GM15510 (cell line): ENCODE data around the gene DROSHA.

Experiments used
- POLR2A ChIP-seq: IDR thresholded peaks from 3 replicates; pipeline ENCODE4 v1.6.1; 2011; ENCODE audit warnings: borderline replicate concordance; ENCODE audit not compliant: insufficient read length; ENCODE audit errors: extremely low read depth

DROSHA gene

DNA sequence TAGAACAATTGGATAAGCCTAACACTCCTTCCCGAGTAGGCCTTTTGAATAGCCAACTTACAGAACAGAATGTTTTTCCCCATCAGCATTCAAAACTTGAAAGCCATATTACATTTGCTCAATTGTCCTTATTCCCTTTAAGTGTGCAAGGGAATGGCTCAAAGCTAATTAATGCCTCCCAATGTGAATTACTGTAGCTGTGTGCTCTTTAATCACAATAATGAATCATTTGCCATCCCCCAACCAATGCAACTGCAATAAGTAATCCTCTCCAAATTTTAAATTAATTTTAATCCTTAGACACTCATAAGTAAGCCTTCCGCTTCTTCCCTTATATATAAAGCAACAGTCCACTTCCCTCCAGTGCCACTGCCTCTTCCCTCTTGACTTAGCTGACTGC lies 115.9 kb downstream of the DROSHA start:
- TF ChIP-seq POLR2A = no peak

DNA sequence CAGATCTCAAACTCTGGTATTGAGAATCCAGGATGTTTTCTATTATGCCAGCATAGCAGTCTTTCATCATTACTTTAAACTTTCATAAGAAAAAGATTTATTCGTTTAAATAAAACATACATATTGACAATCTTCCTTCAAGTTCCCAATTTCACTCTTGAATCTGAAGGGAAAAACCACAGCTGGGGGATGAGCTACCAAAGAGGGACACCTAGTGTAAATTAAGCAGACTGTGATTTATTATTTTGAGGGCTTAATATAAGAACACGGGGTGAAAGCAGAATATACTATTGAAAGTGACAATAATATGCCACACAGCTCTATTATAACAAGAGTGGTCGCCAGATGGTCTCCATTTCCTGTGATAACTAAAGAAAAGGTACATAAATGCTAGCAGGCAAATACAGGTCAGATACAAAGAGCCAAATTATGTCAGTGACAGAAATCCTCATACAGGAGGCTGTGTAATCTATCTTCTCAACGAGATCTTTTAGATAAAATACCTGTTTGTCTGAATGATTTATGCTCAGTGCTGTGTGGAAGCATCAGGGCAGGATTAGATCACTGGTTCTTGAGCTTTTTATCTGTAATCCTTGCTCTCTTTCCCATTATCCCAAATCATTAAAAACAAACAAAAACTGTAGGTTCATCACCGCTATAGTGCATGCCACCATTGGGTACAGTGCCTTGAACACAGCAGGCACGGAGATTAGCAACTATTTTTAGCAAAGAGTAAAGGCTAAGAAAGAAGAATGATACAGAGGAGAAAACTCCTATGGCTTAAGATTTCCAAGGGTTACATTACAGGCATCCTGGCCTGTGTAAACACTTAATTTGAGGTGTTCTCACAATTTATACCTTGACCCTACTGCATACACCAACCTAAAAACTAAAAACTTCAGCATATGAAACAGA lies 116.6 kb downstream of the DROSHA start:
- TF ChIP-seq POLR2A = no peak

DNA sequence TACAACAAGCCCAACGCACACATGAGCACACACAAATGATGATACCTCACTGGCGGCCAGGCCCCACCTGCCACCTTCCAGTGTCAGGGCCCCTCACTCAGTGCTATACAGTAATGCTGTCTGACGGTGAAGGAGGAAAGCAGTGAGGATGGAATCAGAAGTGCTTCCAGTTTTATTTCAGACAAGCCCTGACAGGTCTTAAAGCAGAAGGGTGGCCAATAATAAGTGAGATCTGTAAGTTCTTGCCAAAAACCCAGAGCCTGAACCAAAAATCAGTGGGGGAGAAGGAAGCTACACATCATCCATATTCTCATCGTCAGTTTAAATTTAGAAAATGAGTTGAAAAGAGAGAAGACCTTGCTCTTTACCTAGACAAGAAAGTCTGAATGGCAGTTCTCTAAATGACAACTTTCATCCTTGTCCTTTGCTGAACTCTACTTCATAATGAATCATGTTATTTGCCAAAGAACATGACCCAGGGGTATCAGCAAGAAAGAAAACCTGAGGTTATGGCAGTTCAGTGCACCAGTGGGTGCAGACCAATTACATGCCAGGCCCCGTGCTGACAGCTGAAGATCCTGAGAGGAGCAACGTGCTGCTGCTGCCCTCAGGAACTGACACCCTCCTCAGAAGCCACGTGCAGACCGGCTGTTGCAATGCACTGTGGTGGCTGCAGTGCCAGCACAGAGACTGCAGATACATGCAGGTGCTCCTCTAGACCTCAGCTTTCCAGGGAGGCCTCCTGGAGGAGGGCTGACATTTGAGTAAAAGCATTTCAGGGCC lies 118.7 kb downstream of the DROSHA start:
- TF ChIP-seq POLR2A = no peak

DNA sequence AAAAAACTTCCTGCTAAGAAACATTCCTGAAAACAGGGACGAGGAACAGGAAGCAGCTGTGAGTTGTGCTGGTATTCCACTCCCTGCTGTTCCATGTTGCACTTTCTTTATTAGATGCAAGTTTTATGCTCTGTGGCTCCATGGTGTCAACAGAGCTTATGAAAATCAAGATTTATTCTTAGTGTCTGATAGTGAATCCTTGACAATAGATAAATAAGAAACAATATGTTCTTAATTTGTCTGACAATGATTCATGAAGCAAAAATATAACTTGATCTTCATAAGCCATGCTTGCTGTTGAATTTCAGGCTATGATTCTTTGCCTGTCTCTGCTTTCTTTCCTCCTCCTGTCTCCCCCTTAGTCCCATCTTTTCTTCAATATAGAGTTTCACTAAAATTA lies 119.6 kb downstream of the DROSHA start:
- TF ChIP-seq POLR2A = no peak

DNA sequence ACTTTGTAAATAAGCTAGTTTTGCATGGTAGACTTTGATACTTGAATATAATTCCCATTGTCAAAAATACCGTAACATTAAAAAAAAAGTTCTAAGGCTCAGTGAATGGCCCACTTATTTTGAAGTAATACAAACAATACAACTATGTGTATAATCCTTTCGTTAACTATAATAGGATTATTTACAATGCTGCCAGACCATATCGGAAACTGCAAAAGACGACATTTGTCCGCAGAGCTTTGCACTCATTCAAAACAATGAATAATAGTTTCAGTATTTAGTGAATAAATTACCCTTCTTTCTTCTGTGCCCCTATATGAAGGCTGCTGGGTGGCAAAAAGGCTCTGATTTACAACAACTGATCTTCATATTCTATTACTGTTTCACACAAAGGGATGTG lies 121.8 kb downstream of the DROSHA start:
- no peak for TF ChIP-seq POLR2A

DNA sequence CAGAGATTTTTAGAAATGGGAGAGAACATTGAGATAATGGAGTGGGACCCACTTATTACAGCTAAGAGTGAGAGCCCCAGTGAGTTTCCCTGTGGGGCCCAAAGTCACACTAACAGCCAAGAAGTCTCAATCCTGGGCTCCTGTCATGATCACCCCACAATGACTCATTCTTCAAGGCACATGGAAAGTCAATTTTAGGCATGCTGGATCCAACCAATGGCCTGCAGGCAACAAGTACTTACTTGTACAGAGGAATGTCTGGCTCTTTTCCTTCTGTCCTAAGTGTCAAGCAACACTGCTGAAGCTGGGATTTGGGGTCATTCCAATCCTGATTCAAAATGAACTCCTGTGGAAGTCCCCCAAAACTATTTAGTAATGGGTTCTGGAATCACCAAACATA lies 123.1 kb downstream of the DROSHA start:
- TF ChIP-seq POLR2A = no peak

DNA sequence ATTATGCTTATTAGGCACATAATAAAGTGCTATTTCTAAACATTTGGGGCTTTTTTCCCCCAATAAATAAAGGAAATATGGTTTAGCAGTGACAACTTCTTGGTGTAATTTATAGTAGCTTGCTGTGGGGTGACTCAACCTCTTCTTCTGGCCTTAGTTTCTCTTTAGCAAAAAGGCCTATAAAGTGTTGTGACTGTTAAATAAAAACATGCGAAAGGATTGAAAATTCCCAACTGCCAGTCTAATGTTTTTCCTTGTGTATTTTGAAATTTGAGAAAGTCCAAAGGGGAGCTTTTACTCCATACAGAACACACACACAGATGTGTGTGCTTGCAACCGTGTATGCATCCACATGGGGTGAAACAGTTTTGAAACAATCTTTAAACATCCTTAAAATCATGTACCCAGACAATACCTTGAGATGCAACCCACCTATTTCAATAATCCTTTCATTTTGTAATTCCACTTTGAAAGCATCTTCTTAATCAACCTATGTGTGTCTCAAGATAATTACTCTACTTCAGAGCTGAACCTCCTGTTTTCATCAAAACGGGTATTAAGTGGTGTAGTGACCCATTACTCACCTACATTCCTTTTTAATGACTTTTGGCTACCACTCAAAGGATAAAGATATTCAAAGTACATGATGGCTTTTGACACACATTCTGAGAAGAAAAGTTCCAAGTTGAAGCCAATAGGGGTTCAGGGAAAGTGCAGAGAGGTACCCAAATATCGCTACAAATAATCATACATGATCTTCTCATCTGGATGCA lies 123.8 kb downstream of the DROSHA start:
- no peak for TF ChIP-seq POLR2A

DNA sequence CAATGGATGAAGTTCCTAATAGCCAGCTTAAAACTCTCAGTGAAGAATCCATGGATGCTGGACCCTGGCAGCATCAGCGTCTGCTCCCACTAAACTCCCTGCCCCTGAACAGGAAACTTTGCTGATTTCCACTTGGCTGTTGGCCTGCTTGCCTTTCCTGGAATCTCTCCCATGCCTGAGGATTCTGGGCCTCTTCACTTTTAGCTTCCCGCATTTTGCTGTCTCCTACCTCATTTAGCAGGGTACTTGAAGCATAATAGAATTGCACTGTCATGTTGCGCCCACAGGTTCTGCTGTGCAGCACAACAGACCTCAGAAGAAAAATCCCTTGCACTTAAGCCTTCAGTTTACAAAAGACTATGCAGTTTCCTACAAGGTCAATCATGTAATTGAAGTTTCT lies 127.6 kb downstream of the DROSHA start:
- TF ChIP-seq POLR2A = no peak

DNA sequence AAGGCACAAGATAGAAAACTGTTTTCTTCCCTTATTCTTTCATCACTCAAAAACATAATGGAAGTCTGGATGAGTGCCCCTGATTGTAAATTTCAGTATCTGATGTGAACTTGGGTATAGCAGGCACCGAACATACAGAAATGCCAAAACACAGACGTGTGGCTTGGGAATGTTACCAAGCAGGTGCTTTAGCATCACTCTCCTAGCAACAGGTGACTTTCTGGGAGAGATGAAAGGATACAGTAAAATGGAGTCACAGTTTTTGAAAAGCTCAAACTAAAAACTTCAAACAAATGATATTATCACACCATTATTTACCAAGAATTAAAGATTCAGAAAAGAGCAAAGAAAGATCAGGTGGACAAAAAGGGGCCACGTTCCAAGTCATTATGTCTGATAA lies 130.2 kb downstream of the DROSHA start:
- TF ChIP-seq POLR2A = no peak

DNA sequence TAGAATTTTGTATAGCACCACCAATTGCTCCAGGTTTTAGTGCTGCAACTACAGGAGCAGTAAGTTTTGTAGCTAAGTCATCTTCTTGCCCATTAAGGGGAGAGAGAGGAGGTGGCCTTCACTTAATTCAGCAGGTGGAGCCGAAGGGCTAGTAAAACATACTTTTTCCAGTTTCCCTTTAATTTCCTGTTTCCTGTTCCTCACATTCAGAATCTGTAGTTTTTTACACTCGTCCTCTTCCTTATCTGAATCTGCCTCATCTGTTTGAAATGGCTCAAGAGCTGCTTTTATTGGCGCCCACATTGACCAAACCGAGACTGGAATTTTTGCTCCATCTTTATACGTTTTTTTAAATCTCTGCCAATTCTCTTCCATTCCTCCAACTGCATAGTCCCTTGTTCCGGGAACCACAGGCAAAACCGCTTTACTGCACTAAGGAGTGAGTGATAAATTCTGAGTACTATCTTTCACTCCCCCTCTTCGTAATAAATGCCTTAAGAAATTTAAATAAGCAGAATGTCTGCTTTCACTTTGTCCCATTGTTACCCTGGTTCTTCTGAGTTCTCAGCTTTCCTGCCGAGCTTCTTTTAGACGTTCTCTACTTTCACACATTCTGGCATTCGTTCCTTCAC lies 133.9 kb downstream of the DROSHA start:
- no peak for TF ChIP-seq POLR2A

DNA sequence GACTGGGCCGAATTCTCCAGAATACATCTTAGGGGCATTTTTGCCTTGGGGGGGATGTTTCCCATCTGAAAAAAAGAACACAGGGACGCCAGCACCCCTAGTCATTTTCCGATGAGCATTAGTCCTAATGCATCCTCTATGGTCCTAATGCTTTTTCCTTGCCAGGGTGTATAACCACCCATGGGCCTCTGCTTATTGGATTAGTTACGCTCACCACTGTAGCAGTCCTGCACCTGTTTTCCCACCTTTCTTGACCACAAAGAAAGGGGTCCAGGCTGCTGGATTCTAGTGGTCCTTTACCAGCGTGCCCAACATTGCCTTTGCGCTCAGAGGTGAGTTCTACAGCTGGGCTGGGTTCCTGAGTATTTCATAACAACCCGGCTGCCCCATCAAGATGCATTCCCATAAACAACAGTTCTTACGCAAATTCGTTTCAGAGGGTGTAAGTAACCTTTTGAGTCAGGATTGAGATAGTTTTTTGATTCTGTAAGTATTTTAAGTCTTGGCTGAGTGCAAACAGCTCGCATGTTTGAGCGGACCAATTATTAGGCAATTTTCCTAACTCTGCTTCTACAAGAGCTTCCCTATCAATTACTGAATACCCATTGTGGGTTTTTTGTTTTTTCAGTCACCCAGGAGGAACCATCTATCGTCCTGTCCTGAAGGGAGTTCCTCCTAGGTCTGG lies 135.1 kb downstream of the DROSHA start:
- TF ChIP-seq POLR2A = no peak

DNA sequence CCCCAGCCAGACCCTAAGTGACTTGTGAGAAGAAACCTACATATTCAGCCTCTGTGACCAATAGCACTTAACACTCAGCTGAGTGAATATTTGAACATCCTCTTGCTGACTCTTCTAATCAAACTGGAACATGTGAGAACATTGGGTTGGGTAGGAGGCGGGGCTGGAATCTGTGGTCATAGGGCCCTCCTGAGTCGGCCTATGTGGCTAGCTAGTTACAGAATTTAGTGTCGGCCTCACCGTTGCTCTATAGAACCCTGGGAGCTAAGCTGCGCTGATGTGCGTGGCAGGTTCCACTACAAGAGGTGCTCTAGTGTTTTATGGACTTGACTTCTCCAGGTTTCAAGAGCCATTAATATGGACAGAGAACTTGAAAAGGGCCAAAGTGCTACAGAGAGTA lies 138.8 kb downstream of the DROSHA start:
- no peak for TF ChIP-seq POLR2A

DNA sequence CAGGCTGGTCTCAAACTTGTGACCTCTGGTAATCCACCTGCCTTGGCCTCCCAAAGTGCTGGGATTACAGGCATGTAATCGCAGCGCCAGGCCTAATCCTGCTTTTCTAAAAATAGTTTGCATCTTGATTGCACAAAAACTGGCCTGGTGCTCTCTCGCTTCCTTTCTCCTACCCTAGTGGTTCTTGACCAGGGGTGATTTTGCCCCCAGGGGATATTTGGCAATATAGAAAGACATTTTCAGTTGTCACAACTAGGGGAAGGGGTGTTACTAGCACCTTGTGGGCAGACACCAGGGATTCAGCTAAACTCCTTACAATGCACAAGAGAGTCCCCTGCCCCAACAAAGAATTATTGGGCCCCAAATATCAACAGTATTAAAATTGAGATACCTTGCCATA lies 139.8 kb downstream of the DROSHA start:
- no peak for TF ChIP-seq POLR2A

DNA sequence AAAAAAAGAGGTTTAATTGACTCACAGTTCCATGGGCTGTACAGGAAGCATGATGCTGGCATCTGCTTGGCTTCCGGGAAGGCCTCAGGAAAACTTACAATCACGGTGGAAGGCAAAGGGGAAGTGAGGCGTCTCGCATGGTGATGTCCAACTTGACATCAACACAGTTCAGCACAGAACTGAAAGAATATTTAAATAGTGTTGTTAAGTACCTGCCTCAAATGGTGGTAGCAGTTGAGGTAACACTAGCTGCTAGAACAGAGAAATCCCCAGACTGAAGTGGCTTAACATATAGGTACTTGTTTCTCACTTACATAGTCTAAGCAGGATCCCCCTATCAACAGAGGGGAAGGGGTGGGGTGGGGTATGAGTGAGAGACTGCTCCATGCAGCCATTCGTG lies 141.6 kb downstream of the DROSHA start:
- no peak for TF ChIP-seq POLR2A
